PFSK-1 (cell line): Measurements from ENCODE around the gene UGGT1.

ENCODE experiments used
- FOXP2 ChIP-seq: optimal IDR thresholded peaks from 2 replicates; pipeline ENCODE3; 2011; ENCODE audit warnings: borderline replicate concordance, control low read depth, inconsistent platforms; ENCODE audit not compliant: insufficient read depth; ENCODE audit errors: extremely low read length, extremely low read depth
- POLR2AphosphoS5 ChIP-seq: IDR thresholded peaks from 2 replicates; pipeline ENCODE4 v1.6.1; 2012; ENCODE audit warnings: low read depth, mild to moderate bottlenecking, control low read depth, low read length, moderate library complexity
- REST ChIP-seq, 2 experiments: IDR thresholded peaks; 2 replicates each; pipeline versions ENCODE4 v1.6.1 to v1.8.0; 2011 to 2012; ENCODE audit warnings: low read depth in 2 of 2, low read length in 2 of 2, control low read depth in 1 of 2, inconsistent platforms in 1 of 2, mild to moderate bottlenecking in 1 of 2, moderate library complexity in 1 of 2; ENCODE audit not compliant: insufficient read depth in 1 of 2
- SIN3A ChIP-seq: IDR thresholded peaks from 2 replicates; pipeline ENCODE4 v1.6.1; 2012; ENCODE audit warnings: mild to moderate bottlenecking, low read length, moderate library complexity, borderline replicate concordance; ENCODE audit not compliant: insufficient read depth
- TAF1 ChIP-seq: IDR thresholded peaks from 2 replicates; pipeline ENCODE4 v1.6.1; 2012; ENCODE audit warnings: low read length, control low read depth, borderline replicate concordance; ENCODE audit not compliant: insufficient read depth

UGGT1 gene

GRCh38 chr2:128164311-128164710 lies 73.3 kb downstream of the UGGT1 start:
- TF ChIP-seq SIN3A (no peak), REST (IDR thresholded peaks at IDR 0.05; ENCODE audit: insufficient read depth in 1 of 2, low read depth in 2 of 2, low read length in 2 of 2) (no peak), TAF1 (no peak), FOXP2 (no peak), POLR2AphosphoS5 (no peak)

- no peak for TF ChIP-seq REST (IDR thresholded peaks at IDR 0.05; ENCODE audit: insufficient read depth in 1 of 2, low read depth in 2 of 2, low read length in 2 of 2)
- no peak for TF ChIP-seq SIN3A
- no peak for TF ChIP-seq FOXP2
- TF ChIP-seq POLR2AphosphoS5: no peak
- no peak for TF ChIP-seq TAF1
Measured at GRCh38 chr2:128166746-128167353, 75.8 kb downstream of the UGGT1 start.

GRCh38 chr2:128169094-128169493 lies 78.1 kb downstream of the UGGT1 start:
- TF ChIP-seq POLR2AphosphoS5 (no peak), TAF1 (no peak), REST (IDR thresholded peaks at IDR 0.05; ENCODE audit: insufficient read depth in 1 of 2, low read depth in 2 of 2, low read length in 2 of 2) (no peak), FOXP2 (no peak), SIN3A (no peak)

GRCh38 chr2:128169497-128169896 lies 78.5 kb downstream of the UGGT1 start:
- no peak for TF ChIP-seq POLR2AphosphoS5
- no peak for TF ChIP-seq FOXP2
- no peak for TF ChIP-seq SIN3A
- TF ChIP-seq REST (IDR thresholded peaks at IDR 0.05; ENCODE audit: insufficient read depth in 1 of 2, low read depth in 2 of 2, low read length in 2 of 2): no peak
- no peak for TF ChIP-seq TAF1
